ENCODE results near the gene ACYP1. TPM values are rescaled to one million over a fixed set of nuclear protein-coding genes. Genes with fewer than 3 reads are reported as not detected.

The ACYP1 gene
- total and polyA plus RNA-seq, 9 of the 15 experiments (the other 6 are each of a cell fraction or from before 2014, with no cell fraction given) = 19.9 to 113 (median 52.3) TPM

DNA sequence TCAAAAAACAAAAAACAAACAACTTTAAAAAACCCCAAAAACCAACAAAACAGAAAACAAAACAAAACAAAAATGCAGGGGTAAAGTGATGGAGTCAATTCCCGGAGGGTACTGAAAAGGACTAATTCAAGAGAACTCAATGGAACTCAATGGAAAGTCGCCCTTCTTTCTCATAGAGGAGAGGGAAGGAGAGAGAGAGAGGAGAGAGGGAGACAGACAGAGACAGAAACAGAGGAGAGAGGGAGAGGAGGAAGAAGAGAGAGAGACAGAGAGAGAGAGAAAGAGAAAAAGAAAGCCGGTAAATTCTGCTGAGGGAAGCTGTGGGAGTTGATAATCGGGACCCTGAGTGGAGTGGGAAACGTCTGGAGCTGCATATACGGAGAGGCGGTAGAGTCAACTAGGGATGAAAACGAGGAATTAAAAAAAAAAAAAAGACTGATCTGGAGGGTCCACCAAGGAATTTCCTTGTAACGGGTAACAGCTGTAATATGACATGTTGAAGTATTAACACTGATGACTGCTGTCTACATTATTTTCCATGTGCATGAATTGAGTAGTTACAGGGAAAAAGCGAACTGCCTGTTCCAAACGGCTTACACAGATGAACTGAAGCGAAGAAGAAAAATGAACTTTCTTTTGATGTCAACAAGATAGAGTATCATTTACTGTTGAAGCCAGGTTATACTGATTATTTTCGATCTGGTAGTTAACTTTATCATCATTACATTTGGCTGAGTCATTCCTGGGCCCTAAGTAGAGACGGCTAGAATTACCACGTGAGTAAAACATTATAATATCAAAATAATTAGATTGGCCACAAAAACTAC is 4.7 kb upstream of the ACYP1 start (continued):
- TF ChIP-seq, protein P1, sequence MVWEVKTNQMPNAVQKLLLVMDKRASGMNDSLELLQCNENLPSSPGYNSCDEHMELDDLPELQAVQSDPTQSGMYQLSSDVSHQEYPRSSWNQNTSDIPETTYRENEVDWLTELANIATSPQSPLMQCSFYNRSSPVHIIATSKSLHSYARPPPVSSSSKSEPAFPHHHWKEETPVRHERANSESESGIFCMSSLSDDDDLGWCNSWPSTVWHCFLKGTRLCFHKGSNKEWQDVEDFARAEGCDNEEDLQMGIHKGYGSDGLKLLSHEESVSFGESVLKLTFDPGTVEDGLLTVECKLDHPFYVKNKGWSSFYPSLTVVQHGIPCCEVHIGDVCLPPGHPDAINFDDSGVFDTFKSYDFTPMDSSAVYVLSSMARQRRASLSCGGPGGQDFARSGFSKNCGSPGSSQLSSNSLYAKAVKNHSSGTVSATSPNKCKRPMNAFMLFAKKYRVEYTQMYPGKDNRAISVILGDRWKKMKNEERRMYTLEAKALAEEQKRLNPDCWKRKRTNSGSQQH (CRISPR knock-in tag; IDR thresholded peaks at IDR 0.05) = no peak
- TF ChIP-seq, protein P2, sequence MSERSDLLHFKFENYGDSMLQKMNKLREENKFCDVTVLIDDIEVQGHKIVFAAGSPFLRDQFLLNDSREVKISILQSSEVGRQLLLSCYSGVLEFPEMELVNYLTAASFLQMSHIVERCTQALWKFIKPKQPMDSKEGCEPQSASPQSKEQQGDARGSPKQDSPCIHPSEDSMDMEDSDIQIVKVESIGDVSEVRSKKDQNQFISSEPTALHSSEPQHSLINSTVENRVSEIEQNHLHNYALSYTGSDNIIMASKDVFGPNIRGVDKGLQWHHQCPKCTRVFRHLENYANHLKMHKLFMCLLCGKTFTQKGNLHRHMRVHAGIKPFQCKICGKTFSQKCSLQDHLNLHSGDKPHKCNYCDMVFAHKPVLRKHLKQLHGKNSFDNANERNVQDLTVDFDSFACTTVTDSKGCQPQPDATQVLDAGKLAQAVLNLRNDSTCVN (CRISPR knock-in tag; IDR thresholded peaks at IDR 0.05) = peak; percentile 35; the same call in 1 of the 2 replicates
- TF ChIP-seq TEAD4 (IDR thresholded peaks at IDR 0.05; ENCODE audit: low read length) (no peak), TEAD4 (CRISPR knock-in tag; IDR thresholded peaks at IDR 0.05; ENCODE audit: borderline replicate concordance) (no peak), HDAC3 (IDR thresholded peaks at IDR 0.05; ENCODE audit: borderline replicate concordance, partially characterized antibody) (no peak), PCBP2 (IDR thresholded peaks at IDR 0.05; ENCODE audit: low read depth, low read length, poor library complexity, severe bottlenecking) (no peak), NR2C2 (CRISPR knock-in tag; IDR thresholded peaks at IDR 0.05) (no peak), NR2C2 (tag; IDR thresholded peaks at IDR 0.05) (no peak), ELF1 (tag; IDR thresholded peaks at IDR 0.05) (peak; percentile 43; the same call in 1 of the 2 replicates), SNIP1 (IDR thresholded peaks at IDR 0.05; ENCODE audit: low read depth) (no peak), ZNF77 (CRISPR knock-in tag; IDR thresholded peaks at IDR 0.05) (no peak), FOSL1 (tag; conservative IDR thresholded peaks at IDR 0.05) (peak; percentile 64), XRCC4 (IDR thresholded peaks at IDR 0.05; ENCODE audit: extremely low read depth, insufficient read depth, insufficient read length) (no peak), SMARCA4 (IDR thresholded peaks at IDR 0.05) (peak; percentile 24), TAL1 (IDR thresholded peaks at IDR 0.05) (no peak), SLC30A9 (CRISPR knock-in tag; IDR thresholded peaks at IDR 0.05) (no peak)
- TF ChIP-seq, protein P3, sequence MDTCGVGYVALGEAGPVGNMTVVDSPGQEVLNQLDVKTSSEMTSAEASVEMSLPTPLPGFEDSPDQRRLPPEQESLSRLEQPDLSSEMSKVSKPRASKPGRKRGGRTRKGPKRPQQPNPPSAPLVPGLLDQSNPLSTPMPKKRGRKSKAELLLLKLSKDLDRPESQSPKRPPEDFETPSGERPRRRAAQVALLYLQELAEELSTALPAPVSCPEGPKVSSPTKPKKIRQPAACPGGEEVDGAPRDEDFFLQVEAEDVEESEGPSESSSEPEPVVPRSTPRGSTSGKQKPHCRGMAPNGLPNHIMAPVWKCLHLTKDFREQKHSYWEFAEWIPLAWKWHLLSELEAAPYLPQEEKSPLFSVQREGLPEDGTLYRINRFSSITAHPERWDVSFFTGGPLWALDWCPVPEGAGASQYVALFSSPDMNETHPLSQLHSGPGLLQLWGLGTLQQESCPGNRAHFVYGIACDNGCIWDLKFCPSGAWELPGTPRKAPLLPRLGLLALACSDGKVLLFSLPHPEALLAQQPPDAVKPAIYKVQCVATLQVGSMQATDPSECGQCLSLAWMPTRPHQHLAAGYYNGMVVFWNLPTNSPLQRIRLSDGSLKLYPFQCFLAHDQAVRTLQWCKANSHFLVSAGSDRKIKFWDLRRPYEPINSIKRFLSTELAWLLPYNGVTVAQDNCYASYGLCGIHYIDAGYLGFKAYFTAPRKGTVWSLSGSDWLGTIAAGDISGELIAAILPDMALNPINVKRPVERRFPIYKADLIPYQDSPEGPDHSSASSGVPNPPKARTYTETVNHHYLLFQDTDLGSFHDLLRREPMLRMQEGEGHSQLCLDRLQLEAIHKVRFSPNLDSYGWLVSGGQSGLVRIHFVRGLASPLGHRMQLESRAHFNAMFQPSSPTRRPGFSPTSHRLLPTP (IDR thresholded peaks at IDR 0.05; ENCODE audit: borderline replicate concordance, extremely low read depth, insufficient read length) = no peak
- TF ChIP-seq, protein P4, sequence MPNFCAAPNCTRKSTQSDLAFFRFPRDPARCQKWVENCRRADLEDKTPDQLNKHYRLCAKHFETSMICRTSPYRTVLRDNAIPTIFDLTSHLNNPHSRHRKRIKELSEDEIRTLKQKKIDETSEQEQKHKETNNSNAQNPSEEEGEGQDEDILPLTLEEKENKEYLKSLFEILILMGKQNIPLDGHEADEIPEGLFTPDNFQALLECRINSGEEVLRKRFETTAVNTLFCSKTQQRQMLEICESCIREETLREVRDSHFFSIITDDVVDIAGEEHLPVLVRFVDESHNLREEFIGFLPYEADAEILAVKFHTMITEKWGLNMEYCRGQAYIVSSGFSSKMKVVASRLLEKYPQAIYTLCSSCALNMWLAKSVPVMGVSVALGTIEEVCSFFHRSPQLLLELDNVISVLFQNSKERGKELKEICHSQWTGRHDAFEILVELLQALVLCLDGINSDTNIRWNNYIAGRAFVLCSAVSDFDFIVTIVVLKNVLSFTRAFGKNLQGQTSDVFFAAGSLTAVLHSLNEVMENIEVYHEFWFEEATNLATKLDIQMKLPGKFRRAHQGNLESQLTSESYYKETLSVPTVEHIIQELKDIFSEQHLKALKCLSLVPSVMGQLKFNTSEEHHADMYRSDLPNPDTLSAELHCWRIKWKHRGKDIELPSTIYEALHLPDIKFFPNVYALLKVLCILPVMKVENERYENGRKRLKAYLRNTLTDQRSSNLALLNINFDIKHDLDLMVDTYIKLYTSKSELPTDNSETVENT (CRISPR knock-in tag; IDR thresholded peaks at IDR 0.05) = no peak
- TF ChIP-seq, protein P5, sequence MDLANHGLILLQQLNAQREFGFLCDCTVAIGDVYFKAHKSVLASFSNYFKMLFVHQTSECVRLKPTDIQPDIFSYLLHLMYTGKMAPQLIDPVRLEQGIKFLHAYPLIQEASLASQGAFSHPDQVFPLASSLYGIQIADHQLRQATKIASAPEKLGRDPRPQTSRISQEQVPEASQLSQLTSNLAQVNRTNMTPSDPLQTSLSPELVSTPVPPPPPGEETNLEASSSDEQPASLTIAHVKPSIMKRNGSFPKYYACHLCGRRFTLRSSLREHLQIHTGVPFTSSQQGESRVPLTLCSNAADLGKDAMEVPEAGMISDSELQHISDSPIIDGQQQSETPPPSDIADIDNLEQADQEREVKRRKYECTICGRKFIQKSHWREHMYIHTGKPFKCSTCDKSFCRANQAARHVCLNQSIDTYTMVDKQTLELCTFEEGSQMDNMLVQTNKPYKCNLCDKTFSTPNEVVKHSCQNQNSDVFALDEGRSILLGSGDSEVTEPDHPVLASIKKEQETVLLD (IDR thresholded peaks at IDR 0.05) = peak; percentile 45; the same call in 1 of the 2 replicates
